B cell (primary cell): ENCODE measurements around the gene TNRC6A. TPM values are rescaled to one million over a fixed set of nuclear protein-coding genes. Genes with fewer than 3 reads are reported as not detected.

Experiments used
- ATAC-seq: fragments of 200-7000 bp; cut with Tn5 transposase; one replicate; pipeline ENCODE4 v1.10.0; 2021; ENCODE audit warnings: low read depth, mild to moderate bottlenecking, moderate number of reproducible peaks, moderate library complexity
- CTCF ChIA-PET: fragments of 350-600 bp; sonication (Branson Sonifier 250); formaldehyde crosslinking; loops from one replicate; lab custom pipeline; 2021; ENCODE audit warnings: antibody characterized with exemption, inconsistent platforms; lab: Charles Lee
- POLR2A ChIA-PET: fragments of 350-600 bp; sonication (Branson Sonifier 250); formaldehyde crosslinking; loops from one replicate; lab custom pipeline; 2021; ENCODE audit warnings: antibody characterized with exemption; lab: Charles Lee
- DNase-seq: peaks from one replicate; pipeline ENCODE4 v3.0.0; 2013
- H2AFZ ChIP-seq: 2 replicates; pipeline ENCODE4 v1.6.1; 2012; ENCODE audit warnings: mild to moderate bottlenecking, low read depth, low read length; ENCODE audit not compliant: insufficient read depth, poor library complexity, severe bottlenecking
- H3K27ac ChIP-seq, 2 donors: 1 replicate in 1 of 2; 2 replicates in 1 of 2; pipeline ENCODE4 v1.5.1; 2012 to 2013; ENCODE audit warnings: low read length in 2 of 2, mild to moderate bottlenecking in 2 of 2, moderate library complexity in 1 of 2
- H3K27me3 ChIP-seq, 4 experiments: fragments of 200-600 bp in 1 of 4; sonication (generic) in 1 of 4; replicated peaks in 1 of 4; 1 replicate in 2 of 4; 2 replicates in 2 of 4; pipeline versions ENCODE4 v1.6.1 to v1.7.0; 2013 to 2016; ENCODE audit warnings: low read length in 3 of 4, mild to moderate bottlenecking in 2 of 4, mixed read lengths in 1 of 4, moderate library complexity in 1 of 4; ENCODE audit not compliant: insufficient read depth in 4 of 4, control insufficient read depth in 3 of 4; ENCODE audit errors: control extremely low read depth in 1 of 4
- H3K36me3 ChIP-seq, 2 experiments: replicated peaks in 1 of 2; 1 replicate in 1 of 2; 2 replicates in 1 of 2; pipeline versions ENCODE4 v1.6.1 to v1.7.1; 2013; ENCODE audit warnings: low read length in 1 of 2; ENCODE audit not compliant: insufficient read depth in 2 of 2, control insufficient read depth in 1 of 2; ENCODE audit errors: control extremely low read depth in 1 of 2, extremely low read depth in 1 of 2
- H3K4me1 ChIP-seq, 2 donors: fragments of 200-600 bp in 1 of 2; sonication (generic) in 1 of 2; 1 replicate in 1 of 2; 2 replicates in 1 of 2; pipeline versions ENCODE4 v1.5.1 to v1.6.1; 2013 to 2017; ENCODE audit warnings: low read length in 2 of 2; ENCODE audit not compliant: control insufficient read depth in 2 of 2, insufficient read depth in 2 of 2
- H3K4me2 ChIP-seq: replicated peaks from 2 replicates; pipeline ENCODE3; 2012; ENCODE audit warnings: mild to moderate bottlenecking, low read depth, low read length; ENCODE audit not compliant: poor library complexity, severe bottlenecking
- H3K4me3 ChIP-seq, 5 experiments: fragments of 200-600 bp in 1 of 5; sonication (generic) in 1 of 5; 1 replicate in 3 of 5; 2 replicates in 2 of 5; pipeline versions ENCODE4 v1.5.1 to v1.7.0; 2011 to 2016; ENCODE audit warnings: low read length in 4 of 5, mild to moderate bottlenecking in 4 of 5, low read depth in 2 of 5, control low read depth in 1 of 5, moderate library complexity in 1 of 5; ENCODE audit not compliant: insufficient read depth in 1 of 5; ENCODE audit errors: control extremely low read depth in 1 of 5, extremely low read depth in 1 of 5
- H3K79me2 ChIP-seq: fragments of 200-600 bp; sonication (generic); one replicate; pipeline ENCODE4 v1.6.0; 2016; ENCODE audit warnings: low read length; ENCODE audit not compliant: control insufficient read depth, insufficient read depth
- H3K9ac ChIP-seq: fragments of 200-600 bp; sonication (generic); 2 replicates; pipeline ENCODE4 v1.6.1; 2017; ENCODE audit warnings: mild to moderate bottlenecking, low read length, moderate library complexity
- H3K9me3 ChIP-seq, 3 donors: one replicate each; pipeline versions ENCODE4 v1.6.1 to v1.7.1; 2013; ENCODE audit warnings: low read length in 2 of 3; ENCODE audit not compliant: control insufficient read depth in 2 of 3, insufficient read depth in 1 of 3; ENCODE audit errors: control extremely low read depth in 1 of 3
- H4K20me1 ChIP-seq: 2 replicates; pipeline ENCODE4 v1.6.0; 2012; ENCODE audit warnings: mild to moderate bottlenecking, low read length; ENCODE audit not compliant: insufficient read depth, control insufficient read depth, poor library complexity, severe bottlenecking
- H3K27ac Mint-ChIP-seq: one replicate; pipeline ENCODE4 v1.8.0; 2021; ENCODE audit warnings: mixed read lengths
- H3K27me3 Mint-ChIP-seq: one replicate; pipeline ENCODE4 v1.8.0; 2021; ENCODE audit warnings: mixed read lengths
- H3K4me1 Mint-ChIP-seq: one replicate; pipeline ENCODE4 v1.8.0; 2021; ENCODE audit warnings: mixed read lengths
- H3K4me3 Mint-ChIP-seq: one replicate; pipeline ENCODE4 v1.8.0; 2021; ENCODE audit warnings: mixed read lengths
- H3K9me3 Mint-ChIP-seq: one replicate; pipeline ENCODE4 v1.8.0; 2022; ENCODE audit warnings: mixed read lengths; ENCODE audit not compliant: insufficient read depth
- EZH2 ChIP-seq: IDR thresholded peaks from 2 replicates; pipeline ENCODE4 v1.6.1; 2012; ENCODE audit warnings: borderline replicate concordance, low read depth, mild to moderate bottlenecking, moderate library complexity, low read length; ENCODE audit not compliant: insufficient read depth, poor library complexity, severe bottlenecking
- WGBS: methylation state at CpG from one replicate; pipeline ENCODE4 v1.1.5; 2013; ENCODE audit warnings: missing lambda C conversion rate; ENCODE audit not compliant: insufficient coverage; 5-methylcytosine and 5-hydroxymethylcytosine counted together
- intact Hi-C: fragments of 100-400 bp; cut with micrococcal nuclease; formaldehyde crosslinking; loops from one replicate; pipeline ENCODE4 v1.10.0; 2022
- polyA plus RNA-seq: library from polyadenylated mRNA; depleted of rRNA; stranded (reverse); fragments of >200 nt; gene quantifications from 2 replicates; pipeline ENCODE4 v1.2.3, GENCODE V29; 2012
- total RNA-seq, 2 donors: library from RNA; stranded (reverse); fragments of 120-200 nt in 1 of 2; gene quantifications; 1 replicate in 1 of 2; 2 replicates in 1 of 2; pipeline versions ENCODE4 v1.2.3 to v1.2.4, GENCODE V29; 2013 to 2022
- TF ChIP-seq, protein P1 (sequence below): fragments of 200-600 bp; IDR thresholded peaks from one replicate; pipeline ENCODE4 v1.8.0; 2022; ENCODE audit warnings: antibody characterized with exemption, mild to moderate bottlenecking

TNRC6A gene
- total and polyA plus RNA-seq, 2 donors (not counting 1 experiment from before 2014, with no cell fraction given), result 79.3 to 104 TPM

- H3K9me3 Mint-ChIP-seq, result no peaks in the 10 kb centered on the region
- H3K4me3 ChIP-seq, result no peak overlapping the region
- intact Hi-C loops, result no loop called here
- no peaks in the 10 kb centered on the region for H3K36me3 ChIP-seq
- H3K9me3 ChIP-seq, result no peaks in the 10 kb centered on the region
- DNase-seq, result no peak
- ChIA-PET POLR2A (no interaction called here), CTCF (interaction anchor here (0.6 kb wide), 1 partner anchor 163 kb away, joined by 3 read pairs; no protein-coding TSS in a partner anchor)
- H3K79me2 ChIP-seq, result peaks cover 8% of the 10 kb centered on the region
- no peaks in the 10 kb centered on the region for H4K20me1 ChIP-seq
- peaks cover 0 to 3% (median 0%) of the 10 kb centered on the region in 4 experiments for H3K27me3 ChIP-seq
- H3K27ac ChIP-seq, result no peak overlapping the region
- peaks cover 1 to 2% of the 10 kb centered on the region in 2 donors for H3K4me1 ChIP-seq
- no peak overlapping the region for H3K27ac Mint-ChIP-seq
- peaks cover 3% of the 10 kb centered on the region for H3K4me1 Mint-ChIP-seq
- H3K9ac ChIP-seq, result no peak overlapping the region
- ATAC-seq, result no peak
- no peak overlapping the region for H2AFZ ChIP-seq
- H3K4me3 Mint-ChIP-seq, result no peak overlapping the region
- no peak for TF ChIP-seq EZH2
- TF ChIP-seq, protein P1, sequence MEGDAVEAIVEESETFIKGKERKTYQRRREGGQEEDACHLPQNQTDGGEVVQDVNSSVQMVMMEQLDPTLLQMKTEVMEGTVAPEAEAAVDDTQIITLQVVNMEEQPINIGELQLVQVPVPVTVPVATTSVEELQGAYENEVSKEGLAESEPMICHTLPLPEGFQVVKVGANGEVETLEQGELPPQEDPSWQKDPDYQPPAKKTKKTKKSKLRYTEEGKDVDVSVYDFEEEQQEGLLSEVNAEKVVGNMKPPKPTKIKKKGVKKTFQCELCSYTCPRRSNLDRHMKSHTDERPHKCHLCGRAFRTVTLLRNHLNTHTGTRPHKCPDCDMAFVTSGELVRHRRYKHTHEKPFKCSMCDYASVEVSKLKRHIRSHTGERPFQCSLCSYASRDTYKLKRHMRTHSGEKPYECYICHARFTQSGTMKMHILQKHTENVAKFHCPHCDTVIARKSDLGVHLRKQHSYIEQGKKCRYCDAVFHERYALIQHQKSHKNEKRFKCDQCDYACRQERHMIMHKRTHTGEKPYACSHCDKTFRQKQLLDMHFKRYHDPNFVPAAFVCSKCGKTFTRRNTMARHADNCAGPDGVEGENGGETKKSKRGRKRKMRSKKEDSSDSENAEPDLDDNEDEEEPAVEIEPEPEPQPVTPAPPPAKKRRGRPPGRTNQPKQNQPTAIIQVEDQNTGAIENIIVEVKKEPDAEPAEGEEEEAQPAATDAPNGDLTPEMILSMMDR, result no peak
- H3K27me3 Mint-ChIP-seq, result peaks cover 7% of the 10 kb centered on the region
- no peak overlapping the region for H3K4me2 ChIP-seq
Observed at GRCh38 chr16:24723663-24724062, 5.8 kb upstream of the TNRC6A start.

- no peak overlapping the region for H3K27ac ChIP-seq
- H3K4me3 ChIP-seq, result no peak overlapping the region
- H2AFZ ChIP-seq, result no peak overlapping the region
- DNase-seq (no peak), ATAC-seq (no peak)
- peaks cover 0 to 7% of the 10 kb centered on the region in 2 experiments for H3K36me3 ChIP-seq
- peaks cover 12 to 16% of the 10 kb centered on the region in 2 donors for H3K4me1 ChIP-seq
- Mint-ChIP-seq H3K4me1 (peaks cover 27% of the 10 kb centered on the region), H3K27me3 (peaks cover 1% of the 10 kb centered on the region), H3K9me3 (no peaks in the 10 kb centered on the region), H3K27ac (no peak overlapping the region), H3K4me3 (no peak overlapping the region)
- H3K9ac ChIP-seq, result no peak overlapping the region
- ChIA-PET CTCF (interaction anchor here (1.1 kb wide), 1 partner anchor 186 kb away, joined by 7 read pairs; no protein-coding TSS in a partner anchor), POLR2A (no interaction called here)
- H3K4me2 ChIP-seq, result no peak overlapping the region
- H4K20me1 ChIP-seq, result peaks cover 7% of the 10 kb centered on the region
- TF ChIP-seq EZH2, result no peak
- TF ChIP-seq, protein P1, result no peak
- peaks cover 44% of the 10 kb centered on the region for H3K79me2 ChIP-seq
- H3K9me3 ChIP-seq, result no peaks in the 10 kb centered on the region
- no peaks in the 10 kb centered on the region for H3K27me3 ChIP-seq
- WGBS, result 100% methylated on average over 7 of the region's 18 CpGs
- intact Hi-C loops, result no loop called here
Observed at GRCh38 chr16:24728011-24728410, 1.4 kb upstream of the TNRC6A start.
